Mammary epithelial cell (primary cell): Measurements from ENCODE around the gene LDB1.

Source experiments
- CTCF ChIP-seq, 2 donors: IDR thresholded peaks in 1 of 2; conservative IDR thresholded peaks in 1 of 2; 2 replicates each; pipeline ENCODE4 v1.5.1; 2011 to 2012; ENCODE audit warnings: inconsistent platforms in 2 of 2, low read length in 2 of 2, mild to moderate bottlenecking in 2 of 2, control low read depth in 1 of 2, low read depth in 1 of 2; ENCODE audit not compliant: insufficient read depth in 1 of 2; ENCODE audit errors: extremely low read depth in 1 of 2
- EZH2 ChIP-seq: IDR thresholded peaks from 2 replicates; pipeline ENCODE4 v1.6.1; 2012; ENCODE audit warnings: low read length, inconsistent platforms, borderline replicate concordance

- no peak for TF ChIP-seq CTCF (conservative IDR thresholded peaks at IDR 0.05 in 1 of 2, IDR thresholded peaks at IDR 0.05 in 1 of 2; ENCODE audit: extremely low read depth in 1 of 2, insufficient read depth in 1 of 2, low read depth in 1 of 2, low read length in 2 of 2)
- TF ChIP-seq EZH2 = no peak
Observed at GRCh38 chr10:102116656-102117055, 3.5 kb downstream of the LDB1 start.
